ENCODE data around the gene DOCK8. TPM values are rescaled to one million over a fixed set of nuclear protein-coding genes. Genes with fewer than 3 reads are reported as not detected.

DOCK8 gene
- total RNA-seq, 4 donors from 2014 or later: 5.1 to 15.1 (median 8.4) TPM

DNA sequence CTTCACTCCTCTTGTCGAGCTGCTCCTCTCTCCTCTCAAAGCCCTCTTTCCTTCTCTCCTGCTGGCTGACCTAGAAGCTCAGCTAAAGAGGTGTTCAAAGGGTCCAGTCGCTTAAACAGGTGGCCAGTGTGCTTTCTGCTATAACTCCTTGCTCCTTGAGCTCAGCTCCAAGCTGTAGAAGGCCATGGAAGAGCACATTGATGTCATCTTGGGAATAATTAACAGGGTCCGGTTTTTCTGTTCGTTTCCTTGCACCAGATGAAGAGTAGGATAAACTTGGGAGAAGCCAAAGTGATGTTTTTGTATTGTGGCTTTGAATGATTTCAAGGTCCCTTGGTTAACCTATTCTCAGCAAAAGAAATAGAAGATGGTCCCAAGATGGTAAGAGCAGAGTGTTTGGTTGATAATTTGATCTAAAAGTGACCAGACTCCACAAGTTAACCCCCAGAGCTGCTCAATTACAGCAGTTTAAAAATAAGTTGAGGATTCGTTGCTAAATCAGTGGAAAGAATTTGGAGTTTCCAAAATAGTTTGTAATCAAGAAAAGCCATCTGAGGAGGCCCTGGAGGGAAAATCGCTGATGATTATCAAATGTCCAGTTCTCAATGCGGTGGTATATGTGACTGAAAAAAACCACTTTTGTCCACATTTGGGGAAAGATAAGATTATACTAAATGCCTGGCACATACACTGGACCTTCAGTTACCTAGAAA, 148.1 kb downstream of the DOCK8 start:
- WGBS, 2 donors: 69 to 83% methylated on average over 7 of the region's 7 CpGs
- TF ChIP-seq POLR2A (IDR thresholded peaks at IDR 0.05): no peak
- TF ChIP-seq, protein P1, sequence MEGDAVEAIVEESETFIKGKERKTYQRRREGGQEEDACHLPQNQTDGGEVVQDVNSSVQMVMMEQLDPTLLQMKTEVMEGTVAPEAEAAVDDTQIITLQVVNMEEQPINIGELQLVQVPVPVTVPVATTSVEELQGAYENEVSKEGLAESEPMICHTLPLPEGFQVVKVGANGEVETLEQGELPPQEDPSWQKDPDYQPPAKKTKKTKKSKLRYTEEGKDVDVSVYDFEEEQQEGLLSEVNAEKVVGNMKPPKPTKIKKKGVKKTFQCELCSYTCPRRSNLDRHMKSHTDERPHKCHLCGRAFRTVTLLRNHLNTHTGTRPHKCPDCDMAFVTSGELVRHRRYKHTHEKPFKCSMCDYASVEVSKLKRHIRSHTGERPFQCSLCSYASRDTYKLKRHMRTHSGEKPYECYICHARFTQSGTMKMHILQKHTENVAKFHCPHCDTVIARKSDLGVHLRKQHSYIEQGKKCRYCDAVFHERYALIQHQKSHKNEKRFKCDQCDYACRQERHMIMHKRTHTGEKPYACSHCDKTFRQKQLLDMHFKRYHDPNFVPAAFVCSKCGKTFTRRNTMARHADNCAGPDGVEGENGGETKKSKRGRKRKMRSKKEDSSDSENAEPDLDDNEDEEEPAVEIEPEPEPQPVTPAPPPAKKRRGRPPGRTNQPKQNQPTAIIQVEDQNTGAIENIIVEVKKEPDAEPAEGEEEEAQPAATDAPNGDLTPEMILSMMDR (IDR thresholded peaks at IDR 0.05): no peak
- no peak for DNase-seq (ENCODE audit: low spot score in 2 of 2)
- intact Hi-C loops (cut with DNase I; ENCODE audit: low total_unique reads): no loop called here
- H3K4me3 ChIP-seq (ENCODE audit: low read depth, poor library complexity, severe bottlenecking): no peak overlapping the region

- intact Hi-C loops (cut with DNase I; ENCODE audit: low total_unique reads): no loop called here
- no peak for DNase-seq (ENCODE audit: low spot score in 2 of 2)
- TF ChIP-seq POLR2A (IDR thresholded peaks at IDR 0.05): no peak
- TF ChIP-seq, protein P1 (IDR thresholded peaks at IDR 0.05): no peak
- WGBS, 2 donors: 72 to 74% methylated on average over 5 of the region's 5 CpGs
- H3K4me3 ChIP-seq (ENCODE audit: low read depth, poor library complexity, severe bottlenecking): no peak overlapping the region
Observed at GRCh38 chr9:363274-363612, 148.6 kb downstream of the DOCK8 start.

- WGBS, 2 donors: 44 to 47% methylated on average over 2 of the region's 2 CpGs
- no peak for DNase-seq (ENCODE audit: low spot score in 2 of 2)
- intact Hi-C loops (cut with DNase I; ENCODE audit: low total_unique reads): no loop called here
- no peak for TF ChIP-seq POLR2A (IDR thresholded peaks at IDR 0.05)
- TF ChIP-seq, protein P1 (IDR thresholded peaks at IDR 0.05): no peak
- no peak overlapping the region for H3K4me3 ChIP-seq (ENCODE audit: low read depth, poor library complexity, severe bottlenecking)
Observed at GRCh38 chr9:365436-365835, 150.8 kb downstream of the DOCK8 start.

DNA sequence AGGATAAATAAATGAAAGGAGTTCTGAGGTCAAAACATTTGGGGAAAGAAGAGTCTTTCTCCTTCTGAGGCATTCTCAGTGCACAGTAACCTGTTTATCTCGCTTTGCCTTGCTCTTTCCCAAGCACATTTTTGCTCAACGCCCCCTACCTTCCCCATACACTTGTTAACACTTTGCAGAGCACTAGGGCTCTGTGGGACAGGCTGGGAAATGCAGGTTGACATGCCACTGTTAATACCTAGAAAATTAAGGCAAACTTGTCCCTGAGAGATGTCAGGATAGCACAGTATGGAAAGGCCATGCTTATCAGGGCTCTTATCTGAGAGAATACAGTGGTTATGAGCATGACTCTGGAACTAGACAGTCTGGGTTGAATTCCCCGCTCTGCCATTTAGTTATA, 152.0 kb downstream of the DOCK8 start:
- DNase-seq (ENCODE audit: low spot score in 2 of 2): no peak
- WGBS, 2 donors: 87 to 94% methylated on average over 3 of the region's 3 CpGs
- TF ChIP-seq, protein P1 (IDR thresholded peaks at IDR 0.05): no peak
- no peak for TF ChIP-seq POLR2A (IDR thresholded peaks at IDR 0.05)
- intact Hi-C loops (cut with DNase I; ENCODE audit: low total_unique reads): no loop called here
- no peak overlapping the region for H3K4me3 ChIP-seq (ENCODE audit: low read depth, poor library complexity, severe bottlenecking)

DNA sequence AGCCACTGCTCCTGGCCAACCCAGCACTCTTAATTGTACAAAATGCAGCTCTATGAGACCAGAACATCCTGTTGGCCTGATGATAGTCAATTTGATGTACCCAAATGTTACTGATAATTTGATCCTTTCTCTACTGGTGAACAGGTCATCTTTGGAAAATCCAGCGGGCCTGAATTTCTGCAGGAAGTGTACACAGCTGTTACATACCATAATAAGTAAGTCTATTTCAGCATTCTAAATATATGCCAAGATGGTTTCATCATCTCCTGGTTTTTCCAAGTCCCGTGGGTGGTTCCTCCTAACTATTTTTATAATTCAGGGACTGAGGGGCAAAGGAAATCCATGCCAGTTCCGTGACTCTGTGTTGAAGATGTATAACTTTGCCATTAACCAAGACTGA, 155.4 kb downstream of the DOCK8 start:
- TF ChIP-seq, protein P1 (IDR thresholded peaks at IDR 0.05): no peak
- TF ChIP-seq POLR2A (IDR thresholded peaks at IDR 0.05): no peak
- WGBS, 2 donors: 43 to 65% methylated on average over 3 of the region's 3 CpGs
- DNase-seq (ENCODE audit: low spot score in 2 of 2): no peak
- intact Hi-C loops (cut with DNase I; ENCODE audit: low total_unique reads): no loop called here
- no peak overlapping the region for H3K4me3 ChIP-seq (ENCODE audit: low read depth, poor library complexity, severe bottlenecking)

- DNase-seq (ENCODE audit: low spot score in 2 of 2): no peak
- intact Hi-C loops (cut with DNase I; ENCODE audit: low total_unique reads): no loop called here
Observed at GRCh38 chr9:371349-371748, 156.7 kb downstream of the DOCK8 start.

More at GRCh38 chr9:371349-371748, 156.7 kb downstream of the DOCK8 start:
- 46 to 58% methylated on average over 3 of the region's 3 CpGs for WGBS, 2 donors
- TF ChIP-seq POLR2A (IDR thresholded peaks at IDR 0.05): no peak
- TF ChIP-seq, protein P1 (IDR thresholded peaks at IDR 0.05): no peak
- H3K4me3 ChIP-seq (ENCODE audit: low read depth, poor library complexity, severe bottlenecking): no peak overlapping the region
